Common myeloid progenitor, CD34-positive (primary cell): Measurements from ENCODE around the gene UQCC2.

ENCODE experiments used
- CTCF ChIA-PET: fragments of 350-600 bp; sonication (Branson Sonifier 250); formaldehyde crosslinking; loops from one replicate; lab custom pipeline; 2021; ENCODE audit warnings: antibody characterized with exemption; lab: Charles Lee
- POLR2A ChIA-PET: fragments of 350-600 bp; sonication (Branson Sonifier 250); formaldehyde crosslinking; loops from one replicate; lab custom pipeline; 2021; ENCODE audit warnings: antibody characterized with exemption; lab: Charles Lee
- DNase-seq, 3 donors: peaks; one replicate each; pipeline versions ENCODE4 v3.0.0 to v3.0.0-alpha.2; 2013
- H3K27ac ChIP-seq, 2 experiments: 1 replicate in 1 of 2; 2 replicates in 1 of 2; pipeline ENCODE4 v1.7.0; 2013; ENCODE audit warnings: inconsistent platforms in 2 of 2, low read length in 2 of 2, mild to moderate bottlenecking in 2 of 2, low read depth in 1 of 2, moderate library complexity in 1 of 2; ENCODE audit not compliant: severe bottlenecking in 2 of 2, insufficient read depth in 1 of 2, poor library complexity in 1 of 2
- H3K27me3 ChIP-seq, 5 experiments: replicated peaks in 2 of 5; 1 replicate in 3 of 5; 2 replicates in 2 of 5; pipeline versions ENCODE4 v1.6.1 to v1.7.0; 2013; ENCODE audit warnings: low read length in 4 of 5, mild to moderate bottlenecking in 2 of 5, moderate library complexity in 2 of 5, inconsistent platforms in 1 of 5; ENCODE audit not compliant: insufficient read depth in 5 of 5, control insufficient read depth in 4 of 5
- H3K36me3 ChIP-seq, 4 experiments: 1 replicate in 2 of 4; 2 replicates in 2 of 4; pipeline versions ENCODE4 v1.6.1 to v1.7.0; 2013; ENCODE audit warnings: low read length in 3 of 4, control low read depth in 1 of 4, mild to moderate bottlenecking in 1 of 4; ENCODE audit not compliant: control insufficient read depth in 4 of 4, insufficient read depth in 4 of 4
- H3K4me1 ChIP-seq, 4 experiments: 1 replicate in 3 of 4; 2 replicates in 1 of 4; pipeline versions ENCODE4 v1.6.1 to v1.7.1; 2013; ENCODE audit warnings: low read length in 3 of 4, mild to moderate bottlenecking in 3 of 4, control low read depth in 1 of 4, inconsistent platforms in 1 of 4, moderate library complexity in 1 of 4; ENCODE audit not compliant: control insufficient read depth in 4 of 4, insufficient read depth in 4 of 4; ENCODE audit errors: control extremely low read depth in 1 of 4
- H3K4me3 ChIP-seq, 7 experiments: 1 replicate in 4 of 7; 2 replicates in 3 of 7; pipeline versions ENCODE4 v1.5.1 to v1.7.0; 2013; ENCODE audit warnings: mild to moderate bottlenecking in 7 of 7, low read length in 6 of 7, moderate library complexity in 6 of 7, inconsistent platforms in 2 of 7, low read depth in 2 of 7, control low read depth in 1 of 7; ENCODE audit not compliant: insufficient read depth in 4 of 7, control insufficient read depth in 1 of 7; ENCODE audit errors: extremely low read depth in 1 of 7
- H3K9me3 ChIP-seq, 5 experiments: 1 replicate in 4 of 5; 2 replicates in 1 of 5; pipeline versions ENCODE4 v1.6.1 to v1.7.1; 2013; ENCODE audit warnings: low read length in 4 of 5, mild to moderate bottlenecking in 2 of 5, inconsistent platforms in 1 of 5, low read depth in 1 of 5, moderate library complexity in 1 of 5; ENCODE audit not compliant: control insufficient read depth in 4 of 5, insufficient read depth in 2 of 5; ENCODE audit errors: control extremely low read depth in 1 of 5
- WGBS: methylation state at CpG from one replicate; pipeline ENCODE4 v1.1.5; 2013; ENCODE audit not compliant: insufficient coverage; 5-methylcytosine and 5-hydroxymethylcytosine counted together

Gene UQCC2

DNA sequence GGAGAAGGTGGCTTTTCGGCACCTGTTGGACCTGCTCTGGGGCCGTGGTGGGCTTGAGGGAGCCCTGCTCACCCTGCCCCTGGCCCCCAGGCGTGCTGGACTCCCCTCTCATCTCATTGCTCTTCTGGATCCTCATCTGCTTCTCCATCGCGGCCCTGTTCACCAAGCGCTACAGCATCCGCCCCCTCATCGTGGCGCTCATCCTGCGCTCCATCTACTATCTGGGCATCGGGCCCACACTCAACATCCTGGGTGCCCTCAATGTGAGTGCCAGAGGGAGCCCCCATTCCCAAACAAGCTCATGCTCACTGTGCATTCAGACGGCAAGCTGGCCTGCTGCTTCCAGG lies 22.4 kb downstream of the UQCC2 start:
- CTCF ChIA-PET, result interaction anchor here (0.6 to 5.1 kb wide), 3 partner anchors 13 to 141 kb away, joined by 3 to 32 read pairs (median 3); partner anchors contain the start of gene UQCC2
- Histone ChIP-seq H3K27ac (no peak overlapping the region), H3K4me3 (no peak overlapping the region), H3K36me3 (peaks cover 0 to 46% (median 5%) of the 10 kb centered on the region in 4 experiments), H3K4me1 (peaks cover 4 to 26% (median 25%) of the 10 kb centered on the region in 4 experiments), H3K9me3 (no peaks in the 10 kb centered on the region), H3K27me3 (no peaks in the 10 kb centered on the region)
- POLR2A ChIA-PET, result no interaction called here
- WGBS, result 94% methylated on average over 11 of the region's 12 CpGs
- no peak for DNase-seq

DNA sequence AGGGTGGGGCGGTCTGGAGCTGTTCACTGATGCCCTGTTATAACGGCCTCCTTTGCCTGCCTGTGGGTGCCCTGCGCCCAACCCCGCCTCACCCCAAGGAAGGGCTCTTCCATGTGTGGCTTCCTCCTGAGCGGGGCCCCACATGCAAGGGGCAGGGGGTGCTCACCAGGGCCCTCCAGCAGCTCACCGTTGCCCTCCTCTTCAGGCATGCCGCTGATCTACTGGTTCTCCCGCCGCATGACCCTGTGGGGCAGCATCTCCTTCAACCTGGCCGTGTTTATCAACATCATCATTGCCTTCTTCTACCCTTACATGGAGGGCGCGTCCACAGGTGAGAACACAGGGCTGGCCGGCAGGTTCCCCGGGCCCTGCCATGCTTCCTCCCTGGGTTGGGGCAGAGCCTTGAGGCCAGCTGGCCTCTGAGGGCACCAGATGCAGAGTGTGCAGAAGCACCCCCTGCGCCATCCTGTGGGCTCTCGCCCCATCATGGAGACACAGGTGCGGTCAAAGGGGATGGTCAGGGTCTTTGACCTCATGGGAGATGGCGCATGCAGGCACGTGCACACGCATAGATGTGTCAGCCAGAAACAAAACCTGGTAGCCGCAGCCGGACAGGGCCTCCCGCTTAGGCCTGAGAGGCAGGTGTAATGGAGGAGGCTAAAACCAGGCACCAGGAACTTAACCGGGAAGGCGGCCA lies 22.9 kb downstream of the UQCC2 start:
- peaks cover 4 to 25% (median 21%) of the 10 kb centered on the region in 4 experiments for H3K4me1 ChIP-seq
- H3K27ac ChIP-seq, result no peak overlapping the region
- 94% methylated on average over 25 of the region's 25 CpGs for WGBS
- no peaks in the 10 kb centered on the region for H3K27me3 ChIP-seq
- CTCF ChIA-PET, result interaction anchor here (0.6 to 5.1 kb wide), 3 partner anchors 13 to 140 kb away, joined by 3 to 32 read pairs (median 3); partner anchors contain the start of gene UQCC2
- peaks cover 0 to 46% (median 5%) of the 10 kb centered on the region in 4 experiments for H3K36me3 ChIP-seq
- no peak for DNase-seq
- no peak overlapping the region for H3K4me3 ChIP-seq
- POLR2A ChIA-PET, result no interaction called here
- H3K9me3 ChIP-seq, result no peaks in the 10 kb centered on the region

DNA sequence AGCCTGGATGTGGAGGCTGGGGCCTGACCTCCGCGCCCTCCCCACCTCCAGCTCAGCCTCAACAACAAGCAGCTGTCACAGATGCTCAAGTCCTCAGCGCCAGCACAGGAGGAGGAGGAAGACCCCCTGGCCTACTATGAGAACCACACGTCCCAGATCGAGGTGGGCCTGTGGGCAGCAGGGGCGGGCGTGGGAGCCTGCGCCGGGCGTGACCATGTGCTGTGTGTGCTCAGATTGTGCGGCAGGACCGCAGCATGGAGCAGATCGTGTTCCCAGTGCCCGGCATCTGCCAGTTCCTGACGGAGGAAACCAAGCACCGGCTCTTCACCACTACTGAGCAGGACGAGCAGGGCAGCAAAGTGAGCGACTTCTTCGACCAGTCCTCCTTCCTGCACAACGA lies 23.5 kb downstream of the UQCC2 start:
- Histone ChIP-seq H3K36me3 (peaks cover 0 to 46% (median 5%) of the 10 kb centered on the region in 4 experiments), H3K4me3 (no peak overlapping the region), H3K27ac (no peak overlapping the region), H3K4me1 (peaks cover 0 to 23% (median 17%) of the 10 kb centered on the region in 4 experiments), H3K27me3 (no peaks in the 10 kb centered on the region), H3K9me3 (no peaks in the 10 kb centered on the region)
- WGBS, result 94% methylated on average over 14 of the region's 20 CpGs
- CTCF ChIA-PET, result interaction anchor here (5.1 kb wide), 1 partner anchor 14 kb away, joined by 32 read pairs; no protein-coding TSS in a partner anchor
- no peak for DNase-seq
- POLR2A ChIA-PET, result no interaction called here

DNA sequence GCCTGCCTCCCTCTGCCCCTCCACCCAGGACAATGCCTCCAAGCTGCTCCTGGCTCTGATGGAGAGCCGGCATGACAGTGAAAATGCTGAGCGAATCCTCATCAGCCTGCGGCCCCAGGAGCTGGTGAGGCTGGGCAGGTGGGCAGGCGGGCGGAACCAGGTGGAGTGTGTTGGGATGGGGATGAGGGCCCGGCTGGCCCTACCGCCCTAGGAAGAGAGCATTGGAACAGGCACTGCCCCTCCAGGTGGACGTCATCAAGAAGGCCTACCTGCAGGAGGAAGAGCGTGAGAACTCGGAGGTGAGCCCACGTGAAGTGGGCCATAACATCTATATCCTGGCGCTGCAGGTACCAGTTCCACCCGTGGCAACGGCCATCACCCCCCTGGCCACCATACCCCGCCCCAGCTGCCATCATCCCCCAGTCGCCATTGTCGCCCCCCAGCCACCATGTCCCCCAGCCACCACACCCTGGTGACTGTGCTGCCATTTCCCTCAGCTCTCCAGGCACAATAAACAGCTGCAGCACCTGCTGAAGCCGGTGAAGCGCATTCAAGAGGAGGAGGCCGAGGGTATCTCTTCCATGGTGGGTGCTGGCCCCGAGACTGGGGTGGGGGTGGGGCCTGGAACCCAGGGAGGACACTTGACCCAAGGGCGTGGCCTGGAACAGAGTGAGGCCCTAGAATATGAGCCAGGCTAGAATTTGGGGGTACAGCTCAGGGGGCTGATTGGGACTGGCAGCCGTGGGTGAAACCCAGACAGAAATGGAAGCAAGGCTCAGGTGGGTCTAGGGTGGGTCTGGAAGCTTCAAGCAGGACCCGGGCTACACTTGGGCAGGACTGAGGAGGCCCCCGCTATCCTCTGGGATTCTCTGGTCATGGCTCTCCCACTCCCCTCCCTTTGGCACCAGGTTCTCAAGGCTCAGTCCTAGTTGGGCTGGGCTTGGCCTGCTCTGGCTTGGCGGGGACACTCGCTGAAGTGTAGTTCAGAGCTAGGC lies 24.2 kb downstream of the UQCC2 start:
- CTCF ChIA-PET, result interaction anchor here (1.1 to 5.1 kb wide), 6 partner anchors 8 to 99 kb away, joined by 3 to 32 read pairs (median 4); no protein-coding TSS in a partner anchor
- no peak for DNase-seq
- Histone ChIP-seq H3K27me3 (no peaks in the 10 kb centered on the region), H3K36me3 (peaks cover 0 to 46% (median 5%) of the 10 kb centered on the region in 4 experiments), H3K4me3 (no peak overlapping the region), H3K27ac (no peak overlapping the region), H3K9me3 (no peaks in the 10 kb centered on the region), H3K4me1 (peaks cover 0 to 16% (median 10%) of the 10 kb centered on the region in 4 experiments)
- POLR2A ChIA-PET, result no interaction called here
- 97% methylated on average over 12 of the region's 27 CpGs for WGBS

DNA sequence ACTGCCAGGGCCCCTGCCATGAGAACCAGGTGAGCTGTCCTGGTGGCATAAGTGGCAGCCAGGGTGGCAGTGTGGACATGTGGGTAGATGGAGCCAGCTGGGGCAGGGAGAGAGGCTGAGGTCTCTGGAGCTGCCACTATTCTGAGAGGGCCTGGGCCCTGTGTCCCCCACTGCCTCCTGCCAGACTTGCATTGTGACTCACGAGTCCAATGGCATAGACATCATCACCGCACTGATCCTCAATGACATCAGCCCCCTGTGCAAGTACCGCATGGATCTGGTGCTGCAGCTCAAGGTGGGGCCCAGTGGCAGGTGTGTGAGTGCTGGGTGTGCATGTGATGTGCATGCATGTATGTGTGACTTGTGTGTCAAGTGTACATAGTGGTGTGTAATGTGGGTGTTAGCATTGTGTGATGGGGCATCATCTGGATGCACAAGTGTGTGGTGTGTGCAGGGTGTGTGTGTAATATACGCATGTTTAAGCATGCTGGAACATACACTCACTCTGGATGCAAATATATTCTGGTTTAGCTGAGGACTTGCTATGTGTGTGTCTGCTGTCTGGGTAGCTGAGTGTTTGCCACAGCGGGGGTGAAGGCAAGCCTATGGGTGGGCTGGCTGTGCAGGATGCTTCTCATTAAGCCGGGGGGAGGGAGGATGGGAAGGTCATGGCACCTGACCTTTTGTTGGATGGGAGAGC lies 25.1 kb downstream of the UQCC2 start:
- Histone ChIP-seq H3K4me3 (no peak overlapping the region), H3K9me3 (no peaks in the 10 kb centered on the region), H3K36me3 (peaks cover 0 to 44% (median 6%) of the 10 kb centered on the region in 4 experiments), H3K4me1 (peaks cover 0 to 8% (median 4%) of the 10 kb centered on the region in 4 experiments), H3K27ac (no peak overlapping the region), H3K27me3 (no peaks in the 10 kb centered on the region)
- ChIA-PET POLR2A (no interaction called here), CTCF (interaction anchor here (1.1 to 1.4 kb wide), 5 partner anchors 9 to 99 kb away, joined by 3 to 4 read pairs (median 4); no protein-coding TSS in a partner anchor)
- DNase-seq, result no peak
- whole genome bisulfite sequencing, result 100% methylated on average over 4 of the region's 6 CpGs

DNA sequence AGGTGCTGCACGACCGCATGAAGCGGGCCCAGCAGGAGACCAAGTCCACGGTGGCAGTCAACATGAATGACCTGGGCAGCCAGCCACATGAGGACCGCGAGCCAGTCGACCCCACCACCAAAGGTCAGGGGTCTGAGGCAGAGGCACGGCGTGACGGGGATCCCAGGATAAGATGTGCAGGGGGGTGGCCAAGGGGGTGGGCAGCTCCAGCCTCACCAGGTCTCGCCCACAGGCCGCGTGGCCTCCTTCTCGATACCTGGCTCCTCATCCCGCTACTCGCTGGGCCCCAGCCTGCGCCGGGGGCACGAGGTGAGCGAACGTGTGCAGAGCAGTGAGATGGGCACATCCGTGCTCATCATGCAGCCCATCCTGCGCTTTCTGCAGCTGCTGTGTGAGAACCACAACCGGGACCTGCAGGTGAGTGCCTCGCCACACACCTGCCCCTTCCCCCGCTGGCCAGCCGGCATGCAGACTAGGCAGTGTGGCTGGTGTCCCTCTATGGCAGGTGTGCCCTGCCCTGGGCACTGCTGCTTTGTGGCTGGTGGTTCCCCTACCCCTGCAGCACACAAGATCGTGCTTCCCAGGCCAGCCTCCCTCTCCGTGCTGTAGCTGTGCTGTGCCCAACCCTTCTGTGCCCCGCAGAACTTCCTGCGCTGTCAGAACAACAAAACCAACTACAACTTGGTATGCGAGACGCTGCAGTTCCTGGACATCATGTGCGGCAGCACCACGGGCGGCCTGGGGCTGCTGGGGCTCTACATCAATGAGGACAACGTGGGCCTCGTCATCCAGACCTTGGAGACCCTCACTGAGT lies 25.9 kb downstream of the UQCC2 start:
- 96% methylated on average over 38 of the region's 38 CpGs for WGBS

More for the DNA sequence above, 25.9 kb downstream of the UQCC2 start:
- Histone ChIP-seq H3K36me3 (peaks cover 0 to 38% (median 6%) of the 10 kb centered on the region in 4 experiments), H3K4me1 (peaks cover 0 to 8% (median 4%) of the 10 kb centered on the region in 4 experiments), H3K4me3 (no peak overlapping the region), H3K9me3 (no peaks in the 10 kb centered on the region), H3K27me3 (no peaks in the 10 kb centered on the region), H3K27ac (no peak overlapping the region)
- CTCF ChIA-PET, result interaction anchor here (1.1 to 1.4 kb wide), 2 partner anchors 10 to 17 kb away, joined by 3 to 4 read pairs; no protein-coding TSS in a partner anchor
- POLR2A ChIA-PET, result no interaction called here
- DNase-seq, result no peak
